Mammary epithelial cell (primary cell): ENCODE data around the gene TFAP2C.

ENCODE experiments used
- CTCF ChIP-seq, 2 donors: IDR thresholded peaks in 1 of 2; conservative IDR thresholded peaks in 1 of 2; 2 replicates each; pipeline ENCODE4 v1.5.1; 2011 to 2012; ENCODE audit warnings: inconsistent platforms in 2 of 2, low read length in 2 of 2, mild to moderate bottlenecking in 2 of 2, control low read depth in 1 of 2, low read depth in 1 of 2; ENCODE audit not compliant: insufficient read depth in 1 of 2; ENCODE audit errors: extremely low read depth in 1 of 2
- EZH2 ChIP-seq: IDR thresholded peaks from 2 replicates; pipeline ENCODE4 v1.6.1; 2012; ENCODE audit warnings: low read length, inconsistent platforms, borderline replicate concordance

DNA sequence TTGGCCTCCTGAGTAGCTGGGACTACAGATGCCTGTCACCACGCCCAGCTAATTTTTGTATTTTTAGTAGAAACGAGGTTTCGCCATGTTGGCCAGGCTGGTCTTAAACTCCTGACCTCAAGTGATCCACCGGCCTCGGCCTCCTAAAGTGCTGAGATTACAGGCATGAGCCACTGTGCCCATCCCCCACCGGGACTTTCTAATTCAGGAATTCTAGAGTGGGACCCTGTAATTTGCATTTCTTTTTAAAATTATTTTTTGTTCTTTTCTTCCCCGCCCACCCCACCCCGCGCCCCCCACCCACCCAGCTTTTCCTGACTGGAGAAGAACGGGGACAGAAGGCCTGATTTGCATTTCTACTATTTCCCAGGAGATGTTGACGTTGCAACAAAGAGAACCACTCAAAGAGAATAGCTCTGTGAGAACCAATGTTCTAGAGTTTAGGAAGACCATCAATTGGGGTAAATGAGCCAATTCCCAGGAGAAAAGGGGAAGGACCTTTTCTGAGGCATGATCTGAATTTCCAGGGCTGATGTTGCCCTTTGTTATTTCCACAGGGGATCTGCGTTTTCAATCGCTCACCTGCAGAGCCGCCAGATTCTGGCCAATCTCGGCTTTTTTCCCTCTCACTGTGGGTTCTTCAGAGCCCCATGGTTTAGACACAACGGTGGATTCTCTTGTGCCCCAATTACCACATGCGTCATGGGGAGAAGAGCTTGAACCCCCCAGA is 33.2 kb upstream of the TFAP2C start:
- TF ChIP-seq CTCF (conservative IDR thresholded peaks at IDR 0.05 in 1 of 2, IDR thresholded peaks at IDR 0.05 in 1 of 2; ENCODE audit: extremely low read depth in 1 of 2, insufficient read depth in 1 of 2, low read depth in 1 of 2, low read length in 2 of 2), result no peak
- TF ChIP-seq EZH2, result no peak
